ENCODE results near the gene OPCML.
A peak's percentile ranks its signal among the peaks of the same experiment; 100 is the strongest.

The OPCML gene

GRCh38 chr11:133291780-133292179 lies 240.5 kb downstream of the OPCML start:
- DNase-seq (ENCODE audit: low spot score) = no peak

- no peak for DNase-seq (ENCODE audit: low spot score)
These were observed 246.9 kb downstream of the OPCML start for GRCh38 chr11:133285359-133285758.

GRCh38 chr11:133284156-133284555 lies 248.1 kb downstream of the OPCML start:
- no peak for DNase-seq (ENCODE audit: low spot score)

- no peak for DNase-seq (ENCODE audit: low spot score)
These were observed 254.4 kb downstream of the OPCML start for GRCh38 chr11:133277886-133278285.

- no peak for DNase-seq (ENCODE audit: low spot score)
These were observed 260.2 kb downstream of the OPCML start for GRCh38 chr11:133271871-133272776.

- DNase-seq (ENCODE audit: low spot score) = peak; percentile 13
These were observed 261.1 kb downstream of the OPCML start for GRCh38 chr11:133271206-133271605.

GRCh38 chr11:133269267-133269666 lies 263.0 kb downstream of the OPCML start:
- no peak for DNase-seq (ENCODE audit: low spot score)

DNA sequence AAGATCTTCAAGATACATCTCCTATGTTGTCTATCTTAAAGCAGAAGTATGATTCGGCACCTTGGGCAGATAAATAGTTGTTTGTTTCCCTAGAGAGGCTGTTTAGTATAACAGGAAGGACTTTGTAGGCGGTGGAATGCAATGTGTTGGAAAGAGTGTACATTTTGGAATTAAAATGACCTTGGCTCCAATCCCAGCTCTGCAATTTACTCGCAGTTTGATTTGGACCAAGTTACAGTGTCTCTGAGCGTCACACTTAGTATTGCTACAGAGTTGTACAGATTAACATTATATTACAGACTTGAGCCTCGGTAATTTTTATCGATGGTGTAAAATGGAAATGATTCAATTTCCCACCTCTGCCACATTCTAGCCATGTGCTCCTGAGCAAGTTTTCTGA lies 265.3 kb downstream of the OPCML start:
- DNase-seq (ENCODE audit: low spot score) = no peak

- no peak for DNase-seq (ENCODE audit: low spot score)
These were observed 266.7 kb downstream of the OPCML start for GRCh38 chr11:133265530-133266035.

DNA sequence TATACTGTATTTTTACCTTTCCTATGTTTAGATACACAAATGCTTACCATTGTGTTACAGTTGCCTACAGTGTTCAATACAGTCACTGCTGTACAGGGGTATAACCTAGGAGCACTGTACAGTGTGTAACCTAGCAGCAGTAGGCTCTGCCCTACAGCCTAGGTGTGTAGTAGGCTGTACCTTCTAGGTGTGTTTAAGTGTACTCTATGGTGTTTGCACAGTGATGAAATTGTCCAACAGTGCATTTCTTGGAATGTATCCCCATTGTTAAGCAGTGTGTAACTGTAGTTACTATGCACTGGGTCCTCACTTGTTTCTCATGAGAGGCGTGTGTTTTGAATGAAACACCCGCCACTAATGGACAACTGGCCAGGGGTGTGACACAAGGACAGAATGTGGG lies 269.0 kb downstream of the OPCML start:
- no peak for DNase-seq (ENCODE audit: low spot score)

DNA sequence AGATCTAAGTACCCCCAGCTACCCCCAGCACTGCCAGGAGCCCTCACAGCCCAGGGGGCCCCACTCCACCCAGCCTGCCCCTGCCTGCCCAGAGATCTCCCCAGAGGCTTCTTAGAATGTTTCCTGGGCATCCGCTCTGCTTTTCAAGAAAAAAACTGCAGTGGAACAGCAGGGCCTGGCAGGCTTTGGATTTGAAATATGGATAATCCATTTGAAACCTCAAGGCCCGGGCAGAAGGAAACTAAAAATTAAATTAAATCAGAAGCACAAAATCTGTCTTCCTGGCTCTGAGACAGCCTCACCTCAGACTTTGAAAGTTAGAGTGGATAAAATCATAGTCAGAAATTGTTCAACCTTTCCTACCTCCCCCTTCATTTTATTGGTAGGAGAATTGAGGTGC lies 273.6 kb downstream of the OPCML start:
- no peak for DNase-seq (ENCODE audit: low spot score)

DNA sequence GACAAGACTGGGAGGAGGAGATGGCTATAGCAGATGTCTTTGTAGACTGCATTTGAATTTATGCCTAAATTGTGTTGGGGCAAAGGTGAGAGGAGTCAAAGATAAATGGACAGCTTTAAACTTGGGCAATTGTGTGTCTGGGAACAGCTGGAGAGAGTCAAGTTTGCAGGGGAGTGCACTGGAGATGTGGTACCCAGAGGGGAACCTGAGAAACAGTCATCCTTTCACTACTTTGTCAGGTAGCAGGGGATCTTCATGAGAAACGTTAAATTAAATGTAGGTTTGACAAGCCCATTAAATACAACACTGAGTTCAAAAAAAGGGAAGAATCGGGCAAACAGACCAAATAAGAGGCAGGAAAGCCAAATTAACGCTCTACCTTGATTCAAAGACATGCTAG lies 277.7 kb downstream of the OPCML start:
- DNase-seq (ENCODE audit: low spot score) = no peak

- DNase-seq (ENCODE audit: low spot score) = no peak
These were observed 278.7 kb downstream of the OPCML start for GRCh38 chr11:133253570-133253969.

GRCh38 chr11:133251841-133252240 lies 280.5 kb downstream of the OPCML start:
- DNase-seq (ENCODE audit: low spot score) = no peak

DNA sequence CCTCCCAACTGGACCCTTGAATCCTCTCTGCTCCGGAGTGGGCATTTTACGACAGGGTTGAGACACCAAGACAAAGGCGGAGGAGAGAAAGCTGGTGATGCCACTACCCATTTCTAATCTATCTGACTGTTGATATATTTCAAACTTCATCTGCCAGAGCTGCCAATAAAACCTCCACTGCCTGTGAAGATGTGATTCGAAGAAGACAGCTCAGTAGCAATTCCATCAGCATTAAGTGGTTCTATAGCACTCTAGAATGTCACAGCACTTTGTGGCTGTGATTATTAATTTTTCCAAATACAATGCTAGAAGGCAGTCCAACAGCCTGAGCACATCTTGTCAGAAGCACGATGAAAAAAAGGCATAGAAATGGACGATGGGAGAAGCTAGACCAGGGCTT lies 282.8 kb downstream of the OPCML start:
- no peak for DNase-seq (ENCODE audit: low spot score)

DNA sequence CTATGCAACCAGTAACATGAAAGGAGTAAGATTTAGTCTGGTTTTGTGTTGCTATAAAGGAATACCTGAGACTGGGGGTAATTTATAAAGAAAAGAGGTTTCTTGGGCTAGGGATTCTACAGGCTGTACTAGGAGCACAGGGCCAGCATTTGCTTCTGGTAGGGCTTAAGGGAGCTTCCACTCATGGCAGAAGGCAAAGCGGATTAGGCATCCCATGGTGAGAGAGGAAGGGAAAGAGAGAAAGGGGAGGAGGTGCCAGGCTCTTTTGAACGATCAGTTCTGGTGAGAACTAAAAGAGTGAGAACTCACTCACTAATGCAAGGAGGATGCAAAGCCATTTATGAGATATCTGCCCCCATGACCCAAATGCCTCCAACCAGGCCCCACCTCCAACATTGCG lies 283.2 kb downstream of the OPCML start:
- DNase-seq (ENCODE audit: low spot score) = no peak

GRCh38 chr11:133243832-133244231 lies 288.5 kb downstream of the OPCML start:
- no peak for DNase-seq (ENCODE audit: low spot score)

DNA sequence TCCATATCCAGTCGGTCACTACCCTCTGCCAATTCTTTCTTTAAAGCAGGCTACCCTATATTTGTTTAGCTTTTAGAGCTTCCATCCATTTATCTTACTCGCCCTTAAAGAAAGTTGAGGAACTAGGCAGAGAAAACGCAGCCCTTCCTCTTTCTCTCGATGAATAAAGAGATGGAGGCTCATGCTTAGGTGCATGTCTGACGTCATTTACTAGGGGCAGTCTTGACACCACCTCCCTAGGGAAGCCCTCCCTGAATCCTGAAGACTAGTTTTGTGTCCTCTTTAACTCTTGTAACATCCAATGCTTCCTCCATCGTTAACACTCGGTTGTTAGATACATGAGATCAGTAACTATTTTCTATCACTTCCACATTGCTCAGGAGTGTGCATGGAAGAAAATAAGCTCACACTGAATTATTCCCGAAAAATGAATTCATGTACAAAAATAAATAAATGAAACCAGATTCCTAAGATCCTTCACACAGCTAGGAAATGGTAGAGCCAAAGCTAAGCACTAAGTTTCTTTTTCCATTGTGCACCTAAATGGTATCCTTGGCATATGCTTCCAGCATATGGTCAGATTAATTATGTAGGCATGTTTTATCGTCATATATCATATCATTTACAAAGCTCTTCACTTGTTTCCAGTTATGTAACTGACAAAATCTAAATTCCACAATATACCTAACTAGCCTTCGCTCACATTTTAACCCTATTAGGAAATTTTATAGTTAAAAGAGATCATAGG lies 291.2 kb downstream of the OPCML start:
- no peak for DNase-seq (ENCODE audit: low spot score)

- no peak for DNase-seq (ENCODE audit: low spot score)
These were observed 292.7 kb downstream of the OPCML start for GRCh38 chr11:133239575-133239974.

- DNase-seq (ENCODE audit: low spot score) = no peak
These were observed 293.8 kb downstream of the OPCML start for GRCh38 chr11:133238495-133238894.

DNA sequence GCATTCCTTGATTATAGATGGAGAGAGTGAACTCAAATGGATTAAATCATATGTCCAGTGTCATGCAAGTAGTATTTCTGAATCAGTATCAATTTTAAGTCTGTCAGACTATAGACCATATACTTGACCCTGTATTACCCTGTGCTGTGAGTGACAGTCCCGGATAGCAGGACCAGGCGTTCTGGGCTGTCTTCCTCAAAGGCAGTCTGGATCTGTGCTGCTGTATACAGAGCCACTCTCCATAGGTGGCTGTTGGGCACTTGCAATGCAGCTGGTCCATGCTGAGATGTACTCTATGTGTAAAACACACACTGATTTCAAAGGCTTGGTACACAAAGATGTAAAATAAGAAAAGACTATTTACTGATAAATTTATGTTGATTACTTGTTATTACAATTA lies 294.3 kb downstream of the OPCML start:
- no peak for DNase-seq (ENCODE audit: low spot score)

GRCh38 chr11:133235381-133235780 lies 296.9 kb downstream of the OPCML start:
- DNase-seq (ENCODE audit: low spot score) = no peak

DNA sequence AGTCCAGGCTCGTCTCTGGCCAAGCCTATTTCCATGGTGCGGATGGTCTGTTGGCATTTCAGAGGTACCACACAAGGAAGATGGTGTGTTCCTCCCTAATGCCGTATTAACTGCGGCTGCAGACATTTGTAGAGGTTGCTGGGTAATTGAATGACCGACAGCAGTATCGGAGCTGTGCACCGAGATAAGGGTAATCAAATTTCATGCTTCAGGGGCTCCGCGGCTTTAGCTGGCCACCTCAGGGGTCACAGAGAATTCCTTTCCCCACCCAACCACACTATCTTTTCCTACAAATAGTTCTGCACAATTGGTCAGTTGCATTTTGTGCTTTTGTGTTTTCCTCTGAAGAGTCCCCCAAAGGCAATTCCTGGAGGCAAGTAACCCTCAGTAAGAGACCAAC lies 297.4 kb downstream of the OPCML start:
- DNase-seq (ENCODE audit: low spot score) = no peak

All from globus pallidus (tissue), 1 donor.